Stimulated activated CD4-positive, alpha-beta T cell treated with anti-CD3 and anti-CD28 coated beads, Interleukin-12 subunit alpha, Interleukin-12 subunit beta, amount 100 ng/mL, for 48 hours (primary cell): ENCODE data around the gene KIAA0040.
A peak's percentile ranks its signal among the peaks of the same experiment; 100 is the strongest.

Source experiments
- DNase-seq, 3 donors: peaks; one replicate each; pipeline ENCODE4 v3.0.0-alpha.2; 2020; ENCODE audit warnings: low read depth in 2 of 3, low spot score in 1 of 3

KIAA0040 gene

DNA sequence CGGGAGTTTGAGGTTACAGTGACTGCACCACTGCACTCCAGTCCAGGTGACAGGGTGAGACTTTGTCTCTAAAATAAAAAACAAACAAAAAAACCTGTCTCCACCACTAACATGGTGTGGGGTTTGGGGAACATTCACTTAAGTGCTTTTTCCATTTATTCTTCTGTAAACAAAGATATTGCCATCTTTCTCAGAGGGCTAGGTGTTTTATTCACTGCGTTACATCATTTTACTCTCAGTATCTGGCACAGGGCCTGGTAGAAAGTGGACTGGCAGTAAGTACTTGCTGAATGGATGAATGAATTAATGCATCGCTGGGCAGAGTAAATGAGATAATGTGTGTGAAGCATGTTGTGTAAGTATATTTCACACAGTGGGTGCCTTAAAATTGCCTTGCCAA is 20.1 kb downstream of the KIAA0040 start:
- DNase-seq, result no peak

- no peak for DNase-seq
Observed at GRCh38 chr1:175171036-175171913, 21.3 kb downstream of the KIAA0040 start.

DNA sequence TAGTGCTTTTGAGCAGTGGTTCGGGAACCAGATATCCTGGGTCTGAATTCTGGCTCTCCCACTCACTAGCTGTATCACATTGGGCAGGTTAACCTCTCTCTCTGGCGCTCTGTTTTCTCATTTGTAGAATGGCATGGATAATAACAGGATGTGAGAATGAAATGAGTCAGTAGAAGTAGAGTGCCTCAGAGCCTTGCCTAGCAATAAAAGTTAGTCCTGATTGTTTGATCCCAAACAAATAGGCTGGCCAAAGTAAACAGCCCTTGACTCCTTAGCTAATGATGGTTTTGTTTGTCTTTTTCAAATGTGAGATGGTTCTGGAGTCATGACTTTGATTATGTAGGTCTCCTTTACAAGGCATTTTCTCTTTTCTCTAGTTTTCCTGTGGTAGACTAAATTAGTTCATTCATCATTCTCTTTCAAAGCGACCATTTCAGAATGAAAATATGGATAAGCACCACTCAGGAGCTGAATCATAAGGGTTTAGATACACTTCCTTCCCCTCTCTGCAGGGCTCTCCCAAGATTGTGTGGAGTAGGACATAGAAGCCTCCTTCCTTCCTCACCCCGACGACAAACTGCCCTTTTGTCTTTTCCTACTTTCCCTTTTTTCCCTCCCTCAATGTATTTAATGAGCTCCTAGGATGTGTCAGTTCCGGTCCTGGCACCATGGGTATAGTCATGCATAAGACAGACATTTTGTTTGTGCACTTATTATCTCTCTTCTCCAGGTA is 23.1 kb downstream of the KIAA0040 start:
- DNase-seq, result no peak

- DNase-seq, result no peak
Observed at GRCh38 chr1:175168782-175169181, 23.8 kb downstream of the KIAA0040 start.

- DNase-seq, result no peak
Observed at GRCh38 chr1:175167861-175168260, 24.7 kb downstream of the KIAA0040 start.

DNA sequence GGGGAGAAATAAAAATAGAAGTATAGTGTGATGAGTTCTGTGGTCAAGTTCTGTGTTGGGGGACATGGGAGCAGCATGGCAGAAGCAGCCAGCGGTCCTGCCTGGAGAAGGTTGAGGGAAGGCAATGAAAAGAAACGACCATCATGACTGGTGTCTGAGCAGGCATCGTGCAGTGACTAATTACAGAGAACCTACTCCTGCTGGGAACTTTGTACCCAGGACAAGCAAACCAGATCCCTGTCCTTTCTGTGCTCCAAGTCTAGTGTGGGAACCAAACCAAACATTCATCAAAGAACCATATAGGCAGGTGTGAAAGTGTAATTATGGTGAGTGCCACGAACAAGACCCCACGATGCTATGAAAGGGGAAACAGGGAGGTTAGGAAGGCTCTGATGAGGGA is 25.8 kb downstream of the KIAA0040 start:
- DNase-seq, result no peak

GRCh38 chr1:175164751-175165150 is 27.8 kb downstream of the KIAA0040 start:
- DNase-seq, result no peak

DNA sequence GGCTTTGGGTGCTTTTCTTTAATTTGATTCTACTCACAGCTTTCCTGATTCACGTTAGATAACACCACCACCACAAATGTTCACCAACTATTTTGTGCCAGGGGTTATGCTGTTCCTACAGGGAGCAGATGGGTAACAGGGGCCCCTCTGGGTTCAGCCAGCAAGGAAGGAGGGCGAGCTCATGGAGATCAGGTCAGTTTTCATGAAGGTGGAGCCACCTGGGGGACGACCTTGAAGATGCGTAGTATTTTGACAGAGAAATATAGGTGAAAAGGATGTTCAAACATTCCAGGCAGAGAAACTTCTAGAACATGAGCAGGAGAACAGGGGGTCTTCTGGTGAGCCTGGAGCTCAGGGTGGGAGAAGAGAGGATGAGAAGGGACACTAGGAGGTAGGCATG is 28.9 kb downstream of the KIAA0040 start:
- no peak for DNase-seq

- DNase-seq, result no peak
Observed at GRCh38 chr1:175162955-175163354, 29.6 kb downstream of the KIAA0040 start.

DNA sequence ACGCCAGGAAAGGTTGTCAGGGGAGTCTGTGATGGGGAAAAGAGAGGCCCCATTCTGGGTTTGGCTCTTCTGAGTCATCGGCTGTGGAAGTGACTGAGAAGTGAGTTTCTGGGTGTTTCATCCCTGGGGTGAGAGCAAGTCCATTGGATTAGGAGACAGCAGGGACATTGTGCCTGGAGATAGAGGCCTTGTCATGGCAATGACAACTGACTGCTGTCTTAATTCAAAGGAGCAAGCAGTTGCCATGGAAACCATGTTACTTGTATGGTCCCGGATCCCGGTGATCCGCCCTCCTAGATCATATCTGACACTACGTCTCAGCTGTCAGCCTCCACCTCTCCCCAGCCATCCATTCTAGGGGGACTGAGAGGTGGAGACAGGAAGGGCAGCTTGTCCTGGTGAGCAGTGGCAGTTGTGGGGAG is 34.4 kb downstream of the KIAA0040 start:
- DNase-seq, result peak in 1 of 3 donors; percentile 3

GRCh38 chr1:175157200-175157599 is 35.4 kb downstream of the KIAA0040 start:
- DNase-seq, result peak in 1 of 3 donors; percentile 15

GRCh38 chr1:175155936-175156335 is 36.6 kb downstream of the KIAA0040 start:
- DNase-seq, result no peak

DNA sequence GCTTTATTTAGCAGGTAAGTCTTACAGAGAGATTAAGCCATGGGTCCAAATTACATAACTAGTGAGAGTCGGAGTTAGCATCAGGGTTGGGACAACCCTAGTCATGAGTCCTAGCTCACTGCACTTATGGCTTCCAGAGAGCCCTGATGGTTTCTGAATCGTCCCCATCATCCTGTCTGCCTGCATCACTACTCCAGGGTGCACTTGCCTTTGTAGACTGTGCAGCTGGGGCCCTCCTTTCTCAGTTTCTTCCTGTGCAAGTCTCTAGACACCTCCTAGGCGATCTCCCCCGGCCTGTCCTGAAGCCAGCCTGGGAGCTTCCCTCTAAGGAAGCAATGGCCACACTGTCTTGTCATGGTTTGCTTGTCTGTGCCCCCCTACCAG is 37.1 kb downstream of the KIAA0040 start:
- no peak for DNase-seq

GRCh38 chr1:175154629-175155472 is 37.7 kb downstream of the KIAA0040 start:
- DNase-seq, result peak; percentile 55 to 79 (median 68)

- peak; percentile 32 to 70 (median 52) for DNase-seq
Observed at GRCh38 chr1:175152006-175152652, 40.4 kb downstream of the KIAA0040 start.

- no peak for DNase-seq
Observed at GRCh38 chr1:175150596-175151319, 41.8 kb downstream of the KIAA0040 start.

- no peak for DNase-seq
Observed at GRCh38 chr1:175148068-175148467, 44.5 kb downstream of the KIAA0040 start.

DNA sequence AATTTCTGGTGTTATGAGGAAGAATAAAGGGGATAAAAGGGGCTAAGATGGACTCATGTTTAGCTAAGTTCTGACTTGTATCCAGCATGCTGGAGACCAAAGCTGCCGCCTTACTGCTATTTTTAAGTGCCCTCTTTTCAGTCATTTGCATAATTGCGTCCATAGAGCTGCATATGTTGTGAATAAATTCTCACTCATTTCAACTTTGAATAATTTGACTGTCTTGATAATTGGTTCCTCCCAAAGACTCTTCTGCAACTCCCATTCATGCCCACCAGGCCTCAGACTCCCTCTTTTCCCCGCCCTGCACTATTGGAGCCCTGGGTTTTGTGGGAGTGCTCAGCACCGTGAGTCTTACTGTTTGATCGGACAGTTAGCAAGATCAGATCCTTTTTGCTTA is 45.0 kb downstream of the KIAA0040 start:
- no peak for DNase-seq

DNA sequence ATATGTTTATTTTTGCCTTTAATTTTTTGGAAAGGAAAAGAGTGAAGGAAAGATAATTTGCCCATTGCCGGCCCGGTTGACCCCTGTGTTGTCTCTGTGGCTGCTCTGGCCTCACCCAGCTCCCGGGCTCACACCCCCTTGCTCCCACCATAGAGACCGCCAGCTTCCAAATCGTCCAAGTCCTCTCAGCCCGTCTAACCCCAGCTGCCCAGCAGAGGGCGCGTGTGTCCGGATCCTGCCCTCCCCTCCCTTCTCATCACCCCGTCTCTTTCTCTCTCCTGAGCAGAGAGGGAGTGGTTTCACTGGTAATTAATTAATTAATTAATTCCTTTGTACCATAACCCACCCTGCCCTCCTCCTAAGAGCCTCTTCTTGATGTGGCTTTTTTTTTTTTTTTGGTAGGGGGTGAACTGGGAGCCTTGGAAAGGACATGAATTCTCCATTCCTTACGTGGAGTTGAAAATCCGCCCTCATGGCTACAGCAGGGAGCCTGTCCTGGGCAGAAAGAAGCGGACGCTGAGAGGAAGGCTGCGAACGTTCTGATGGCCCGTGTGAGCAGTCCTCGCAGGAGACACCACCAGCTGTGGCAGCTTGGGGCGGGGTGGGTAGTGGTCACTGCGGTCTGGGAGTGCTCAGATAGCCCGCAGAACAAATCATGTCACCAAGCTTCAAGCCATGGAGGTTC is 45.9 kb downstream of the KIAA0040 start:
- peak; percentile 50 to 69 (median 63) for DNase-seq
